CD14-positive monocyte (primary cell): ENCODE results near the gene PAK5. TPM values are rescaled to one million over a fixed set of nuclear protein-coding genes. Genes with fewer than 3 reads are reported as not detected.

ENCODE experiments used
- DNase-seq, 3 donors: peaks; one replicate each; pipeline ENCODE4 v3.0.0-alpha.2; 2011 to 2022
- H2AFZ ChIP-seq: 2 replicates; pipeline ENCODE4 v1.6.0; 2012; ENCODE audit warnings: mild to moderate bottlenecking, low read depth, low read length, inconsistent platforms; ENCODE audit not compliant: insufficient read depth, poor library complexity, severe bottlenecking
- H3K27ac ChIP-seq, 2 donors: 1 replicate in 1 of 2; 2 replicates in 1 of 2; pipeline ENCODE4 v1.5.1; 2012 to 2013; ENCODE audit warnings: low read length in 2 of 2, control low read depth in 1 of 2, inconsistent platforms in 1 of 2, low read depth in 1 of 2, mild to moderate bottlenecking in 1 of 2
- H3K27me3 ChIP-seq, 2 donors: one replicate each; pipeline versions ENCODE4 v1.6.0 to v1.6.1; 2011 to 2013; ENCODE audit warnings: low read length in 2 of 2; ENCODE audit not compliant: control insufficient read depth in 2 of 2, insufficient read depth in 2 of 2
- H3K36me3 ChIP-seq, 2 donors: replicated peaks in 1 of 2; 1 replicate in 1 of 2; 2 replicates in 1 of 2; pipeline versions ENCODE4 v1.5.1 to v1.6.1; 2012 to 2013; ENCODE audit warnings: low read length in 2 of 2, control low read depth in 1 of 2, inconsistent platforms in 1 of 2, mild to moderate bottlenecking in 1 of 2; ENCODE audit not compliant: insufficient read depth in 2 of 2, control insufficient read depth in 1 of 2
- H3K4me1 ChIP-seq, 2 donors: 1 replicate in 1 of 2; 2 replicates in 1 of 2; pipeline versions ENCODE4 v1.5.1 to v1.6.1; 2012 to 2013; ENCODE audit warnings: low read length in 2 of 2, control low read depth in 1 of 2, inconsistent platforms in 1 of 2, mild to moderate bottlenecking in 1 of 2, moderate library complexity in 1 of 2; ENCODE audit not compliant: insufficient read depth in 2 of 2, control insufficient read depth in 1 of 2
- H3K4me2 ChIP-seq: replicated peaks from 2 replicates; pipeline ENCODE3; 2012; ENCODE audit warnings: low read length, moderate library complexity, mild to moderate bottlenecking; ENCODE audit not compliant: poor library complexity, severe bottlenecking; ENCODE audit errors: extremely low read depth
- H3K4me3 ChIP-seq, 3 experiments: fragments of 200-600 bp in 1 of 3; sonication (generic) in 1 of 3; replicated peaks in 1 of 3; 1 replicate in 2 of 3; 2 replicates in 1 of 3; pipeline ENCODE4 v1.5.1; 2011 to 2013; ENCODE audit warnings: low read length in 3 of 3, mild to moderate bottlenecking in 3 of 3, control low read depth in 2 of 3, low read depth in 2 of 3, inconsistent platforms in 1 of 3, moderate library complexity in 1 of 3
- H3K79me2 ChIP-seq: 2 replicates; pipeline ENCODE4 v1.6.0; 2012; ENCODE audit warnings: mild to moderate bottlenecking, control low read depth, inconsistent platforms, low read length, moderate library complexity; ENCODE audit not compliant: insufficient read depth
- H3K9ac ChIP-seq: 2 replicates; pipeline ENCODE4 v1.6.0; 2017; ENCODE audit warnings: low read length, mild to moderate bottlenecking; ENCODE audit not compliant: insufficient read depth, poor library complexity, severe bottlenecking
- H3K9me3 ChIP-seq, 2 donors: replicated peaks in 1 of 2; 1 replicate in 1 of 2; 2 replicates in 1 of 2; pipeline versions ENCODE4 v1.5.1 to v1.6.1; 2012 to 2013; ENCODE audit warnings: low read length in 2 of 2, control low read depth in 1 of 2; ENCODE audit not compliant: control insufficient read depth in 1 of 2, insufficient read depth in 1 of 2
- H4K20me1 ChIP-seq: 2 replicates; pipeline ENCODE4 v1.6.0; 2012; ENCODE audit warnings: mild to moderate bottlenecking, low read length, control low read depth, moderate library complexity; ENCODE audit not compliant: insufficient read depth
- H3K27ac Mint-ChIP-seq, 7 donors: one replicate each; pipeline ENCODE4 v1.8.0; 2020; ENCODE audit warnings: mild to moderate bottlenecking in 7 of 7, mixed read lengths in 7 of 7, moderate library complexity in 6 of 7, inconsistent platforms in 2 of 7
- H3K27me3 Mint-ChIP-seq, 3 donors: one replicate each; pipeline ENCODE4 v1.8.0; 2021 to 2022; ENCODE audit warnings: low read depth in 3 of 3, mild to moderate bottlenecking in 3 of 3, mixed read lengths in 3 of 3, moderate library complexity in 3 of 3, inconsistent platforms in 1 of 3
- H3K36me3 Mint-ChIP-seq, 2 donors: one replicate each; pipeline ENCODE4 v1.8.0; 2020; ENCODE audit warnings: mixed read lengths in 2 of 2, inconsistent platforms in 1 of 2, mild to moderate bottlenecking in 1 of 2
- H3K4me1 Mint-ChIP-seq: one replicate; pipeline ENCODE4 v1.8.0; 2020; ENCODE audit warnings: mild to moderate bottlenecking, mixed read lengths
- H3K4me3 Mint-ChIP-seq, 2 donors: one replicate each; pipeline ENCODE4 v1.8.0; 2020; ENCODE audit warnings: mild to moderate bottlenecking in 2 of 2, mixed read lengths in 2 of 2, moderate library complexity in 1 of 2
- H3K9me3 Mint-ChIP-seq, 7 donors: one replicate each; pipeline ENCODE4 v1.8.0; 2020 to 2022; ENCODE audit warnings: mixed read lengths in 7 of 7, mild to moderate bottlenecking in 6 of 7, moderate library complexity in 6 of 7, inconsistent platforms in 2 of 7
- CTCF ChIP-seq: fragments of 200-600 bp; IDR thresholded peaks from one replicate; pipeline ENCODE4 v1.8.0; 2022; ENCODE audit warnings: antibody characterized with exemption, mild to moderate bottlenecking
- WGBS: methylation state at CpG from one replicate; pipeline ENCODE4 v1.1.5; 2013; ENCODE audit warnings: missing lambda C conversion rate; ENCODE audit not compliant: insufficient coverage; 5-methylcytosine and 5-hydroxymethylcytosine counted together
- intact Hi-C, 2 donors: fragments of 100-400 bp; cut with micrococcal nuclease; formaldehyde crosslinking; loops; one replicate each; pipeline versions ENCODE4 v1.15.0 to v1.15.1; 2023
- polyA plus RNA-seq, 3 donors: library from polyadenylated mRNA; depleted of rRNA in 1 of 3; unstranded in 2 of 3; stranded (reverse) in 1 of 3; fragments of 300-500 nt in 2 of 3; fragments of >200 nt in 1 of 3; fragmentation: Illumina TruSeq in 2 of 3; gene quantifications; 1 replicate in 2 of 3; 2 replicates in 1 of 3; pipeline ENCODE4 v1.2.3, GENCODE V29; 2012 to 2021

Gene PAK5
- polyA plus RNA-seq, 3 donors, result not detected

- WGBS, result no CpG with 5 or more reads among the region's 1 CpG
- H3K4me2 ChIP-seq, result no peak overlapping the region
- no peaks in the 10 kb centered on the region for H3K9me3 ChIP-seq
- peaks cover 0 to 8% (median 3%) of the 10 kb centered on the region in 7 donors for H3K9me3 Mint-ChIP-seq
- intact Hi-C loops, result no loop called here
- H3K27ac Mint-ChIP-seq, result no peak overlapping the region
- peaks cover 12% of the 10 kb centered on the region in 2 donors for H3K27me3 ChIP-seq
- H3K4me1 ChIP-seq, result no peaks in the 10 kb centered on the region
- no peak overlapping the region for H3K27ac ChIP-seq
- no peak for DNase-seq
- H4K20me1 ChIP-seq, result no peaks in the 10 kb centered on the region
- no peaks in the 10 kb centered on the region for H3K36me3 Mint-ChIP-seq
- no peak overlapping the region for H2AFZ ChIP-seq
- no peaks in the 10 kb centered on the region for H3K79me2 ChIP-seq
- H3K27me3 Mint-ChIP-seq, result peaks cover 7 to 45% (median 12%) of the 10 kb centered on the region in 3 donors
- H3K4me1 Mint-ChIP-seq, result no peaks in the 10 kb centered on the region
- TF ChIP-seq CTCF, result no peak
- H3K4me3 ChIP-seq, result no peak overlapping the region
- H3K4me3 Mint-ChIP-seq, result no peak overlapping the region
- no peak overlapping the region for H3K9ac ChIP-seq
- no peaks in the 10 kb centered on the region for H3K36me3 ChIP-seq
Measured at GRCh38 chr20:9595763-9596162, 243.1 kb downstream of the PAK5 start.

GRCh38 chr20:9594284-9594875, 244.5 kb downstream of the PAK5 start:
- Mint-ChIP-seq H3K36me3 (no peaks in the 10 kb centered on the region), H3K9me3 (peaks cover 0 to 7% (median 3%) of the 10 kb centered on the region in 7 donors), H3K27me3 (peaks cover 12 to 37% (median 19%) of the 10 kb centered on the region in 3 donors), H3K27ac (no peak overlapping the region), H3K4me1 (no peaks in the 10 kb centered on the region), H3K4me3 (no peak overlapping the region)
- no peak for DNase-seq
- Histone ChIP-seq H3K27me3 (peaks cover 11 to 12% of the 10 kb centered on the region in 2 donors), H3K4me1 (no peaks in the 10 kb centered on the region), H3K36me3 (no peaks in the 10 kb centered on the region), H3K9me3 (no peaks in the 10 kb centered on the region), H2AFZ (no peak overlapping the region), H3K9ac (no peak overlapping the region), H3K79me2 (no peaks in the 10 kb centered on the region), H4K20me1 (no peaks in the 10 kb centered on the region), H3K4me2 (no peak overlapping the region), H3K27ac (no peak overlapping the region), H3K4me3 (no peak overlapping the region)
- intact Hi-C loops, result no loop called here
- no CpG with 5 or more reads among the region's 1 CpG for WGBS
- no peak for TF ChIP-seq CTCF
